ENCODE results near the gene CD302.

DNA sequence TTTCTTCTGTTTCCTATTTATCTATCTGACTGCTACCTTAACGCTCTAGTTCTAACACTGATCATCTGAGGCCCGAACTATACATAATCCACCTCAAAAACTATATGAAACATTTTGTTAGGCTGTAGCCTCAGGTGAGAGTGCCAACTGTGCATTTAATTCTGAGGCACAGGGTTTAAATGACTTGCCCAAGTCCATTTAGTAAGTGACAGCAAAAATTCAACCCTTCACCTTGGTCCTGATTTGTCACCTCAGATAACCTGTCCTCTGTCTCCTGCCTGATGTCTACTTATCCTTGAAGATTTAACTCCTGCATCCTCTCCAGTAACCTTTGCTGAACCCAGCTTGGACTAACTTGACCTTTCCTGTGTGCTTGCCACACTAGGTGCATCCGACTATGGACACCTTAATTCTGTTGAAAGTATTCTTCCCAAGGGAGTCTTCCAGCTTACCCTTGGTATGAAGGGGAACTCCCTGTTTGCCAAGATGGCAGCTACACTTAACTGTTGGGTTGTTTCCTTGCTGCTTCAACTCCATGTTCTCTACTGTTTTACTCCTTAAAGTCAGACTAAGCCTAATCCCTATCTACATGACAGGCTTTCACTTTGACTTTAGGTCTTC is 23.5 kb downstream of the CD302 start:
- TF ChIP-seq CTCF (IDR thresholded peaks at IDR 0.05): no peak
- no peak for TF ChIP-seq POLR2A (IDR thresholded peaks at IDR 0.05)

All from stomach (tissue), 4 donors.